Central memory CD4-positive, alpha-beta T cell (primary cell): ENCODE results near the gene SDK1.

Experiments used
- DNase-seq: peaks from one replicate; pipeline ENCODE4 v3.0.0; 2022

Gene SDK1

GRCh38 chr7:3821488-3821887, 520.4 kb downstream of the SDK1 start:
- no peak for DNase-seq

GRCh38 chr7:3825491-3825890, 524.4 kb downstream of the SDK1 start:
- DNase-seq = no peak

GRCh38 chr7:3832199-3832598, 531.1 kb downstream of the SDK1 start:
- DNase-seq = no peak

- DNase-seq = no peak
Observed at GRCh38 chr7:3835109-3835508, 534.1 kb downstream of the SDK1 start.

GRCh38 chr7:3836855-3837254, 535.8 kb downstream of the SDK1 start:
- no peak for DNase-seq

- DNase-seq = no peak
Observed at GRCh38 chr7:3844540-3845151, 543.6 kb downstream of the SDK1 start.

GRCh38 chr7:3846738-3847137, 545.7 kb downstream of the SDK1 start:
- DNase-seq = no peak

- DNase-seq = no peak
Observed at GRCh38 chr7:3847336-3847735, 546.3 kb downstream of the SDK1 start.

GRCh38 chr7:3859431-3859830, 558.4 kb downstream of the SDK1 start:
- DNase-seq = no peak

- no peak for DNase-seq
Observed at GRCh38 chr7:3860932-3861331, 559.9 kb downstream of the SDK1 start.

- no peak for DNase-seq
Observed at GRCh38 chr7:3861386-3861785, 560.3 kb downstream of the SDK1 start.

GRCh38 chr7:3861941-3862340, 560.9 kb downstream of the SDK1 start:
- no peak for DNase-seq

GRCh38 chr7:3862774-3863173, 561.7 kb downstream of the SDK1 start:
- no peak for DNase-seq

GRCh38 chr7:3866277-3866676, 565.2 kb downstream of the SDK1 start:
- no peak for DNase-seq

- no peak for DNase-seq
Observed at GRCh38 chr7:3867863-3868262, 566.8 kb downstream of the SDK1 start.

- no peak for DNase-seq
Observed at GRCh38 chr7:3879355-3880075, 578.5 kb downstream of the SDK1 start.

- DNase-seq = no peak
Observed at GRCh38 chr7:3880228-3880987, 579.4 kb downstream of the SDK1 start.

- no peak for DNase-seq
Observed at GRCh38 chr7:3882782-3883181, 581.7 kb downstream of the SDK1 start.

GRCh38 chr7:3884543-3884942, 583.5 kb downstream of the SDK1 start:
- DNase-seq = no peak

GRCh38 chr7:3887096-3887690, 586.1 kb downstream of the SDK1 start:
- DNase-seq = no peak

- DNase-seq = no peak
Observed at GRCh38 chr7:3888096-3888495, 587.0 kb downstream of the SDK1 start.

GRCh38 chr7:3892157-3892556, 591.1 kb downstream of the SDK1 start:
- DNase-seq = no peak

GRCh38 chr7:3892686-3893085, 591.6 kb downstream of the SDK1 start:
- no peak for DNase-seq
